GM21367 (cell line): ENCODE results near the gene WFDC5.
"Not testable (repeated sequence)": the region's sequence is repeated elsewhere in the genome, so short reads cannot be mapped to it uniquely, and the experiment has no call there.

Experiments used
- ATAC-seq: cut with Tn5 transposase; IDR thresholded peaks from one replicate; pipeline ENCODE4 v1.9.1; 2021; ENCODE audit not compliant: unreplicated experiment

WFDC5 gene

GRCh38 chr20:45090481-45090880, 24.5 kb downstream of the WFDC5 start:
- no peak for ATAC-seq

DNA sequence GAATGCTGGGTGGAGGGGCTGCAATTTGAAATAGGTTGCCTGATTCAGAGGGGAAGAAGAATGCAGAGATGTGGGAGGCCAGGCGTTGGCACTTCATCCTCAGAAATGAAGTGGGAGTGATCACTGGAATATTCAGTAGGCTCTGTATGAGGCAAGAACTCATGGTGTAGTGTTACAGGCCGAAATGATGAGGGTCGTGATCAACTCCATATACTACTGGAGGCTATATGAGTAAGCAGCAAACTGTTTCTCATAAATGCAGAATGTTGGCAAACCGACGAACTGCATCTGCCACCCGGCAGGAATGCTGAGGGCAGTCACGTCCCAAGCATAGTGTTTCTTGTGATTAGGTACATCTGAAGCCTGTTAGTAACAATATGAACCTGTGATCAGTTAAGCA, 26.7 kb downstream of the WFDC5 start:
- no peak for ATAC-seq

GRCh38 chr20:45087814-45088213, 27.2 kb downstream of the WFDC5 start:
- no peak for ATAC-seq

- ATAC-seq, result no peak
These were observed 27.7 kb downstream of the WFDC5 start for GRCh38 chr20:45087097-45087790.

GRCh38 chr20:45085867-45086266, 29.1 kb downstream of the WFDC5 start:
- ATAC-seq, result no peak

DNA sequence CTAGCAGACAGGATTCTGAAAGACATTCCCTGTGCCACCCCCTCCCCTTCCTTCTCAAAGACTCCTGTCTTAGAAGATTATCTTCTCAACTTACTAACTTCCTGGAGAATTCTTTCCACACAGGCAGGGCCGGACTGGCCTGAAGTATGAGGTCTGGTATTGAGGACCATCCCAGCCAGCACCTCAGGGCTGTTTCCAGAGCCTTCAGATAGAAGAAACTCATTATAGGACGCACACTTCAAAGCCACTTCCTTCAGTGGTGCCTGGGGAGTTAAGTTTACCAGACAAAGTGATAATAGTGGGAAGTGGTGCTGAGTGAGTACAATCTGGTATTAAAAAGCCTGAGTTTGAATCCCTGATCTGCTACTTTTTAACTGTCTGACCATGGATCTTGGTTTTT, 29.7 kb downstream of the WFDC5 start:
- no peak for ATAC-seq

DNA sequence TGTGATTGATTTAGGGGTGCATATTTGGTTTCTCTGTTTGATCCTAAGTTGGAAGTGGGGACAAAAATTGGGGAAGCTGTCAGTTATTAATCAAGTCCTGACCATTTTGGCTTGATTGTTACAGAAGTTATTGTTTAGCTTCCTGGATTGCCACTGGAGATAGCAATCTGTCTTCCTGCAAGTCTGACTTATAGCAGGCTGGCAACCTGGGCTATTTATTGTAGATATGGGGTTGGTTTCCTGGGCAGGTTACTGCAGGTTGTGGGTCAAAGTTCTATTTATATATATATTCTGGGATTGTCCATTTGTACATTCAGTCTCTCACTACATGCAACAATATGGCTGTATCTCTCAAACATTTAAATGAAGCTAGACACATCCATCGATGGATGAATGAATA, 31.8 kb downstream of the WFDC5 start:
- ATAC-seq, result no peak

- no peak for ATAC-seq
These were observed 32.5 kb downstream of the WFDC5 start for GRCh38 chr20:45082468-45082867.

DNA sequence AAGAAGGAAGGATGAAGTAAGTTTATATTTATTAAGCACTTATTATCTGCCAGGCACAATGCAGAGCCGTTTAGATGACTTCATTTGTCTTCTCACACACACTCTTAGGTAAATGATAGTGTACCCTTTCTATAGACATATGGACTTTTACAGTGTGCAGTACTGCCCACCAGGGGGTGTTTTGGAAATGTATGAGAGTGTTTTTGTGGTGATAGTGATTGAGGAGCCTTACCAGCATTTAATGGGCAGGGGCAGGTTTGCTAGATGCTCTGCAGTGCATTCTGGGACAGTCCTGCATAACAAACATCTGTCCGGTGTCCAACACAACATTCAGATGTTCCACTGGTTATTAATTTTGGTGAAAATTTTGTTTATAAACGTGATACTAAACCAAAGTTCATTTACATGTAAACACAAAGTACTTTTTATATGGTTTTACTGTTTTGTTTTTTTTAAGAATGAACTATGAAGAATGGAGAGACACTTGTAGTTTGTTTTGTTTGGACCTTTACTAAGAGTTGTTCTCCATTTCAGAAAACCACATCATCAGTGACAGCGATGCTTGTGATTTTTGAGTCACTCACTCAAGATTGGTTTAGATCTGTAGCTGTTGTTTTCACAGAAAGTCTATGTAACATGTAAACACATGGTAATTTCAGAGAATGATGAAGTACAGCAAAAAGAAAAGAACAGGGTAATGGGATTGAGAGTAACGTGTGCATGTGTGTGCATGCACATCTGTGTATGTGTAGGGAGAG, 33.9 kb downstream of the WFDC5 start:
- ATAC-seq, result no peak

GRCh38 chr20:45077559-45077958, 37.4 kb downstream of the WFDC5 start:
- ATAC-seq, result no peak

DNA sequence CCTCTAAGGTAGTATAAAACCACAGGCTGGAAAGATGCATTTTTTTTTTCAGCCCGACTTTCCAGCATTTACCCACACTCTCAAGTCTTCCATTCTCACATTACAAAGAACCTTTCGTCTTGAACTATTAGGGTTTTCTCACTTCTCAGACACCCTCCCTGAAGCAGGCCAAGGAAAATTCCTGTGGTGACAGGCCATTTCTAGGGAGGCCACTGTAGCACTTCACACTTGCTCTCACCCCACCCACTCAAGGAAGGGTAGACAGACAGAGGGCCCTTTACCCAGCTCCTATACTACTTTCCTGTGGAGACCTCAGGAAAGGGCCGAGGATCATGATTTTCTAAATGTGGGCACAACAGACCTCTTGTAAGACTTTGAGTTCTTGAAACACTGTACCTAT, 41.8 kb downstream of the WFDC5 start:
- ATAC-seq, result no peak

GRCh38 chr20:45072066-45072465, 42.9 kb downstream of the WFDC5 start:
- ATAC-seq, result no peak

- no peak for ATAC-seq
These were observed 43.9 kb downstream of the WFDC5 start for GRCh38 chr20:45070932-45071632.

DNA sequence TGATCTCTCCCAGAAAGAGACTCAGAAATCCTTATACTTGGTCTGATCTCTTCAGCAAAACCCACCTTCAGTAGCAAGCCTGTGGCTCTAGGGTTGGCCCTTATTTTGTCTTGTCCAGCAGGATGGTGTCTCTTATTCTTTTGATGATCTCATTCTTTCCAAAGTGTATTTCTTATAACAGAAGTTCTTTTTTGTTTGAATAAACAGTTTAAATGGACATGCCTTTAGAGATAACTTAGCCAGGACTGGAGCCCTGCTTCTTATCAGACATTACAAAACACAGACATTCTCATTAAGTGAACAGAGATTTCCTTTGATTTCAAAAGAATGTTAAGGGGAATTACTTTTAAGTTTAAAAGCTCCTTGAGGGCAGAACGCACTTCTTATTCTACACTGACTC, 45.7 kb downstream of the WFDC5 start:
- ATAC-seq, result no peak

- no peak for ATAC-seq
These were observed 47.4 kb downstream of the WFDC5 start for GRCh38 chr20:45067558-45067957.

GRCh38 chr20:45067087-45067486, 47.9 kb downstream of the WFDC5 start:
- ATAC-seq, result no peak

GRCh38 chr20:45066372-45066771, 48.6 kb downstream of the WFDC5 start:
- no peak for ATAC-seq

DNA sequence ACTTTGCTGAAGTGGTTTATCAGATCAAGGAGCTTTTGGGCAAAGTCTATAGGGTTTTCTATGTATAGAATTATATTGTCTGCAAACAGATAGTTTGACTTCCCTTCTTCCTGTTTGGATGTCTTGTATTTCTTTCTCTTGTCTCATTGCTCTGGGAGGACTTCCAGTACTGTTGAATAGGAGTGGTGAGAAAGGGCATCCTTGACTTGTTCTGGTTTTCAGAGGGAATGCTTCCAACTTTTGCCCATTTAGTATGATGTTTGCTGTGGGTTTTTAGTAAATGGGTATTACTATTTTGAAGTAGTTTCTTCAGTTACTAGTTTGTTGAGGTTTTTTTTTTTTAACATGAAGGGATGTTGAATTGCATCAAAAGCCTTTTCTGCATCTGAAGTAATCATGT, 50.2 kb downstream of the WFDC5 start:
- ATAC-seq, result no peak

- ATAC-seq, result not testable (repeated sequence)
These were observed 51.9 kb downstream of the WFDC5 start for GRCh38 chr20:45063107-45063506.

DNA sequence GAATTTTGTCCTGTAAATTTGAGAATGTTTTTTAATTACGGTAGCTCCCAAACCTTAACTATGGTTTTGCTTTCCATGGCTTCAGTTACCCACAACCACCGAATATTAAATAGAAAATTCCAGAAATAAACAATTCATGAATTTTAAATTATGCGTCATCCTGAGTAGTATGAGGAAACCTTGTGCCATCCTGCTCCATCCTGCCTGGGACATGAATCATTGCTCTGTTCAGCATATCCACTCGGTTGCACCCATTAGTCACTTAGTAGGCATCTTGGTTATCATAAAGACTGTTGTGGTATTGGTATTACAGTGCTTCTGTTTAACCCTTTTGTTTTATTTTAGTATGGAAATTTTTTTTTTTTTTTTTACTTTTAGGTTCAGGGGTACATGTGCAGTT, 53.7 kb downstream of the WFDC5 start:
- ATAC-seq, result no peak

GRCh38 chr20:45060294-45060693, 54.7 kb downstream of the WFDC5 start:
- ATAC-seq, result no peak
